Tibial nerve (tissue), 4 donors: ENCODE results near the gene TRAPPC3.

Experiments used
- EP300 ChIP-seq, 2 donors: sonication (generic); formaldehyde crosslinking; IDR thresholded peaks; one replicate each; pipeline ENCODE4 v1.6.1; 2017; ENCODE audit warnings: antibody characterized with exemption in 2 of 2, mild to moderate bottlenecking in 1 of 2
- POLR2A ChIP-seq, 2 donors: fragments of 450-650 bp; IDR thresholded peaks; one replicate each; pipeline ENCODE4 v1.6.1; 2017; ENCODE audit warnings: antibody characterized with exemption in 2 of 2, mild to moderate bottlenecking in 2 of 2, moderate library complexity in 2 of 2
- TF ChIP-seq, protein P1 (sequence below), 5 experiments: fragments of 200-600 bp in 3 of 5; fragments of 450-650 bp in 2 of 5; sonication (generic) in 3 of 5; IDR thresholded peaks; one replicate each; pipeline ENCODE4 v1.5.1; 2016 to 2019; ENCODE audit warnings: antibody characterized with exemption in 5 of 5, mild to moderate bottlenecking in 3 of 5, moderate library complexity in 2 of 5

DNA sequence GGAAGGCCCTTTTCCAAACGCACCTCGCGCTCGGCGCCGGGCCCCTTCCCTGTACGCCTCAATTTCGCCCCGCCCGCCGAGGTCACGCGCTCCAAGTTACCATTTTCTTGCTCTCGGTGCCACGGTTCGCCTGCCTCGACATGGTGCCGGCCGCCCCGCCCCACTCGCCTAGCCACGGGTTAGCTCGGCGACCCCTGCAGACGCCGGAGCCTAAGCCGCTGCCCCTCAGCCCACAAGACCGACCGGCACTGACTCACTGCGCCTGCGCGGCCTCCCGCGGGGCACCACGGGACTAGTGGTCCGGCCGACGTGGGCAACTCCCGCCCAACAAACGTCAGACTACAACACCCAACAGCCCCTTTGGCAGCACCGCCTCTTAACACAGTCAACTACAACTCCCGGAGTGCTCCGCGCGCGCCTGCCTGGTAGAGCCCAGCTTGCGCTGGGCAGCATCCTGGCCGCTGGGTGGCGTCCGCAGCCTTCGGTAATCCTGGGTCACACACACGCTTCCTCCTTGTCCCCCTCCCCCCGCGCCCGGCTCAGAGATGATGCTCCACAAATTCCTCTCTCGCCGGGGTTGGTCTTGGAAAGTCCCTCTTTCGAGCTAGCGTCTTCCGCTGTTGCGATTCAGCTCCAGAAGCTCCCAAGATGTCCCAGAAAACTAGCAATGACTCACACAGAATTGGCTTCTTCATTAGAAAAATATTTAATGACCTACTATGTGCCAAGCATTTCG is at the start of gene TRAPPC3:
- TF ChIP-seq EP300 (IDR thresholded peaks at IDR 0.05) (peak; percentile 97), POLR2A (IDR thresholded peaks at IDR 0.05) (peak; percentile 77 to 91)
- TF ChIP-seq, protein P1, sequence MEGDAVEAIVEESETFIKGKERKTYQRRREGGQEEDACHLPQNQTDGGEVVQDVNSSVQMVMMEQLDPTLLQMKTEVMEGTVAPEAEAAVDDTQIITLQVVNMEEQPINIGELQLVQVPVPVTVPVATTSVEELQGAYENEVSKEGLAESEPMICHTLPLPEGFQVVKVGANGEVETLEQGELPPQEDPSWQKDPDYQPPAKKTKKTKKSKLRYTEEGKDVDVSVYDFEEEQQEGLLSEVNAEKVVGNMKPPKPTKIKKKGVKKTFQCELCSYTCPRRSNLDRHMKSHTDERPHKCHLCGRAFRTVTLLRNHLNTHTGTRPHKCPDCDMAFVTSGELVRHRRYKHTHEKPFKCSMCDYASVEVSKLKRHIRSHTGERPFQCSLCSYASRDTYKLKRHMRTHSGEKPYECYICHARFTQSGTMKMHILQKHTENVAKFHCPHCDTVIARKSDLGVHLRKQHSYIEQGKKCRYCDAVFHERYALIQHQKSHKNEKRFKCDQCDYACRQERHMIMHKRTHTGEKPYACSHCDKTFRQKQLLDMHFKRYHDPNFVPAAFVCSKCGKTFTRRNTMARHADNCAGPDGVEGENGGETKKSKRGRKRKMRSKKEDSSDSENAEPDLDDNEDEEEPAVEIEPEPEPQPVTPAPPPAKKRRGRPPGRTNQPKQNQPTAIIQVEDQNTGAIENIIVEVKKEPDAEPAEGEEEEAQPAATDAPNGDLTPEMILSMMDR (IDR thresholded peaks at IDR 0.05) = peak; percentile 88 to 99 (median 98)
